Upper lobe of left lung (tissue), 6 donors: ENCODE data around the gene CCDC142. TPM values are rescaled to one million over a fixed set of nuclear protein-coding genes. Genes with fewer than 3 reads are reported as not detected.

Source experiments
- ATAC-seq, 2 donors: fragments of 200-7000 bp; cut with Tn5 transposase; one replicate each; pipeline ENCODE4 v1.9.1; 2022; ENCODE audit warnings: mild to moderate bottlenecking in 2 of 2, moderate library complexity in 2 of 2; ENCODE audit not compliant: low FRiP score in 2 of 2
- DNase-seq, 2 donors: peaks; one replicate each; pipeline ENCODE4 v3.0.0-alpha.2; 2019 to 2020
- H3K27ac ChIP-seq, 4 donors: fragments of 200-600 bp; sonication (generic); one replicate each; pipeline ENCODE4 v1.5.1; 2016 to 2019
- H3K27me3 ChIP-seq, 4 donors: fragments of 200-600 bp; sonication (generic); one replicate each; pipeline ENCODE4 v1.5.1; 2017 to 2019
- H3K36me3 ChIP-seq, 4 donors: fragments of 200-600 bp; sonication (generic); one replicate each; pipeline ENCODE4 v1.5.1; 2016 to 2019
- H3K4me1 ChIP-seq, 4 donors: fragments of 200-600 bp; sonication (generic); one replicate each; pipeline ENCODE4 v1.5.1; 2018 to 2019
- H3K4me3 ChIP-seq, 4 donors: fragments of 200-600 bp; sonication (generic); one replicate each; pipeline ENCODE4 v1.5.1; 2017 to 2019; ENCODE audit warnings: mild to moderate bottlenecking in 2 of 4, moderate library complexity in 1 of 4
- H3K9me3 ChIP-seq, 4 donors: fragments of 200-600 bp; sonication (generic); one replicate each; pipeline ENCODE4 v1.5.1; 2018 to 2019
- CTCF ChIP-seq, 6 experiments: fragments of 450-650 bp in 4 of 6; fragments of 200-600 bp in 2 of 6; sonication (generic) in 2 of 6; IDR thresholded peaks; one replicate each; pipeline ENCODE4 v1.5.1; 2016 to 2019; ENCODE audit warnings: antibody characterized with exemption in 6 of 6
- EP300 ChIP-seq, 4 donors: sonication (generic); formaldehyde crosslinking; IDR thresholded peaks; one replicate each; pipeline ENCODE4 v1.5.1; 2017; ENCODE audit warnings: antibody characterized with exemption in 4 of 4, control low read depth in 2 of 4
- POLR2A ChIP-seq, 4 donors: fragments of 450-650 bp; IDR thresholded peaks; one replicate each; pipeline ENCODE4 v1.5.1; 2016 to 2017; ENCODE audit warnings: antibody characterized with exemption in 4 of 4, mild to moderate bottlenecking in 2 of 4
- POLR2AphosphoS5 ChIP-seq, 2 donors: sonication (generic); formaldehyde crosslinking; IDR thresholded peaks; one replicate each; pipeline ENCODE4 v1.5.1; 2017; ENCODE audit warnings: antibody characterized with exemption in 2 of 2
- WGBS, 2 donors: methylation state at CpG; one replicate each; pipeline ENCODE4 v1.1.5; 2017 to 2018; 5-methylcytosine and 5-hydroxymethylcytosine counted together
- total RNA-seq, 6 donors: library from RNA; depleted of rRNA in 4 of 6; stranded (reverse); fragments of >200 nt in 4 of 6; gene quantifications; one replicate each; pipeline versions ENCODE4 v1.1.0 to v1.2.1, GENCODE V29; 2016 to 2021
- donor health status: DM: no; HTN: no; CAD: no; lungs with moderate emphysema.
- donor health status: DM: no; HTN: yes; CAD: no; lungs with severe emphysema.

Gene CCDC142
- total RNA-seq, 6 donors from 2014 or later = 14.8 to 67.1 (median 19.8) TPM

GRCh38 chr2:74525717-74526648 lies 43.2 kb upstream of the CCDC142 start, which contains the start of gene DQX1:
TSS of gene DQX1 (minus strand) at chr2:74526231. CDS start at chr2:74525729, 502 bp downstream.
- TF ChIP-seq EP300 (IDR thresholded peaks at IDR 0.05) (no peak), POLR2AphosphoS5 (IDR thresholded peaks at IDR 0.05) (no peak), CTCF (IDR thresholded peaks at IDR 0.05) (no peak), POLR2A (IDR thresholded peaks at IDR 0.05) (no peak)
- peaks cover 16 to 28% (median 24%) of the 10 kb centered on the region in 4 donors for H3K36me3 ChIP-seq
- H3K9me3 ChIP-seq = no peaks in the 10 kb centered on the region
- H3K4me1 ChIP-seq = peaks cover 16 to 22% (median 18%) of the 10 kb centered on the region in 4 donors
- H3K27ac ChIP-seq = no peak within 1 kb of the TSS
- 85 to 90% methylated on average over 11 of the region's 11 CpGs for WGBS, 2 donors
- ATAC-seq = no peak
- no peak within 1 kb of the TSS for H3K4me3 ChIP-seq
- H3K27me3 ChIP-seq = no peaks in the 10 kb centered on the region
- no peak for DNase-seq

- Histone ChIP-seq H3K4me3 (no peak overlapping the region), H3K36me3 (peaks cover 16 to 28% (median 24%) of the 10 kb centered on the region in 4 donors), H3K27me3 (no peaks in the 10 kb centered on the region), H3K27ac (no peak overlapping the region), H3K9me3 (no peaks in the 10 kb centered on the region), H3K4me1 (peaks cover 10 to 16% (median 14%) of the 10 kb centered on the region in 4 donors)
- TF ChIP-seq POLR2A (IDR thresholded peaks at IDR 0.05) (no peak), CTCF (IDR thresholded peaks at IDR 0.05) (no peak), POLR2AphosphoS5 (IDR thresholded peaks at IDR 0.05) (no peak), EP300 (IDR thresholded peaks at IDR 0.05) (no peak)
- DNase-seq (no peak), ATAC-seq (no peak)
- 89 to 96% methylated on average over 8 to 10 of the region's 10 CpGs for WGBS, 2 donors
These were observed 42.3 kb upstream of the CCDC142 start for GRCh38 chr2:74524955-74525716.

- Histone ChIP-seq H3K27me3 (no peaks in the 10 kb centered on the region), H3K36me3 (peaks cover 16 to 28% (median 24%) of the 10 kb centered on the region in 4 donors), H3K27ac (no peak overlapping the region), H3K9me3 (no peaks in the 10 kb centered on the region), H3K4me3 (no peak overlapping the region), H3K4me1 (peaks cover 10 to 16% (median 13%) of the 10 kb centered on the region in 4 donors)
- DNase-seq (no peak), ATAC-seq (no peak)
- TF ChIP-seq CTCF (IDR thresholded peaks at IDR 0.05) (no peak), EP300 (IDR thresholded peaks at IDR 0.05) (no peak), POLR2AphosphoS5 (IDR thresholded peaks at IDR 0.05) (no peak), POLR2A (IDR thresholded peaks at IDR 0.05) (no peak)
- 81 to 91% methylated on average over 6 to 9 of the region's 9 CpGs for WGBS, 2 donors
These were observed 41.2 kb upstream of the CCDC142 start for GRCh38 chr2:74524005-74524404.

- Histone ChIP-seq H3K4me3 (no peak overlapping the region), H3K4me1 (peaks cover 0 to 2% (median under 1%) of the 10 kb centered on the region in 4 donors), H3K9me3 (no peaks in the 10 kb centered on the region), H3K36me3 (peaks cover 15 to 21% (median 19%) of the 10 kb centered on the region in 4 donors), H3K27ac (no peak overlapping the region), H3K27me3 (no peaks in the 10 kb centered on the region)
- WGBS, 2 donors = 67 to 79% methylated on average over 3 of the region's 3 CpGs
- ATAC-seq (no peak), DNase-seq (no peak)
- TF ChIP-seq EP300 (IDR thresholded peaks at IDR 0.05) = no peak
- no peak for TF ChIP-seq POLR2AphosphoS5 (IDR thresholded peaks at IDR 0.05)
- TF ChIP-seq CTCF (IDR thresholded peaks at IDR 0.05) = no peak
- TF ChIP-seq POLR2A (IDR thresholded peaks at IDR 0.05) = no peak
These were observed 39.7 kb upstream of the CCDC142 start for GRCh38 chr2:74522516-74522915.
